ENCODE data around the gene MAZ. TPM values are rescaled to one million over a fixed set of nuclear protein-coding genes. Genes with fewer than 3 reads are reported as not detected.

Gene MAZ
- total and polyA plus RNA-seq, 2 of the 13 experiments (the other 11 are each of a cell fraction or from before 2014, with no cell fraction given), result 203 to 277 TPM

DNA sequence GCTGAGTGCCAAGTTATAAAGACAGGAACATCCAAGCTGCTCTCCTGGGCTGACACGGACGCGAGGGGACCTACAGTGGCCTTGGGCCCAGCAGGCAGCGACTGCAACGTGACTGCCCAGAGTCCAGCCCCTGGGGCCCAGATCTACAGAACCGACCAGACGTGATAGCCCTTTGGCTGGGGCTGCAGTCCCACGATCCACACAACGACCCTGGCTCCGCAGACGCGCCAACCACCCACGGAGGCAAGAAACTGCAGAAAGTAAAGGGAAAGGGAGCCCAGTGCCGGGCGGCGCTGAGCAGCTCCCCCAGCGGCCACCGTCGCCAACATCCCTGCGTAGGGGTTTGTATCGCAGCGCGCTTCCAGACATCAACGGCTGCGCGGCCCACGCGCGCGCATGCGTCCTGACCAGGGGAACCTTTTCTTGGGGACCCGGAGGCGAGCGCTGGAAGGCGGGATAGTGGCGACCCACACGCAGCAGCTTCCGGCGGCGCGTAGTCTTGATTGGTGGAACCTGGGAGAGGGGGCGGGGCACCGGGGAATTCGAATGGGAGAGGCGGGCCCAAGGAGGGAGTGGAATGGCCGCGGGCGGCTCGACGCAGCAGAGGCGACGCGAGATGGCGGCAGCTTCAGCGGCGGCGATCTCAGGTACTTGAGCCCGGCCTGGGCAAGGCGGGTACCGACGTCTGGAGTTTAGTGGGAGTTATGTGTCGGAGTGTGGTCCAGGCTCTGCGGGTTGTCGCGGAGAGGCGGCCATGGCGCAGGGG lies 16.0 kb upstream of the MAZ start, which contains the start of gene KIF22 (continued):
- TF ChIP-seq ZNF558 (CRISPR knock-in tag; IDR thresholded peaks at IDR 0.05; ENCODE audit: borderline replicate concordance) (peak; percentile 81; the same call in 1 of the 2 replicates), MTF2 (CRISPR knock-in tag; IDR thresholded peaks at IDR 0.05; ENCODE audit: borderline replicate concordance) (0 out of 2 replicates have a peak, but pooled peaks have one; percentile 13), KDM6A (CRISPR knock-in tag; IDR thresholded peaks at IDR 0.05; ENCODE audit: low read depth) (no peak), MBNL3 (CRISPR knock-in tag; conservative IDR thresholded peaks at IDR 0.05) (no peak), KLF15 (CRISPR knock-in tag; IDR thresholded peaks at IDR 0.05; ENCODE audit: borderline replicate concordance) (peak; percentile 87; the same call in 1 of the 2 replicates), CHD2 (IDR thresholded peaks at IDR 0.05; ENCODE audit: low read depth, low read length) (peak; percentile 65; the same call in 1 of the 2 replicates), RFX3 (CRISPR knock-in tag; IDR thresholded peaks at IDR 0.05) (0 out of 2 replicates have a peak, but pooled peaks have one; percentile 38), DMAP1 (CRISPR knock-in tag; IDR thresholded peaks at IDR 0.05) (peak; percentile 95), TEAD2 (CRISPR knock-in tag; IDR thresholded peaks at IDR 0.05) (no peak), ZFP62 (CRISPR knock-in tag; IDR thresholded peaks at IDR 0.05) (no peak), AGO2 (optimal IDR thresholded peaks at IDR 0.05; ENCODE audit: low read depth, low read length) (peak; percentile 63), FLYWCH1 (CRISPR knock-in tag; IDR thresholded peaks at IDR 0.05) (0 out of 2 replicates have a peak, but pooled peaks have one; percentile 15), ATF7-NPFF (CRISPR knock-in tag; IDR thresholded peaks at IDR 0.05; ENCODE audit: low read depth) (peak; percentile 91), HOXD1 (CRISPR knock-in tag; IDR thresholded peaks at IDR 0.05) (peak; percentile 64), JUNB (CRISPR knock-in tag; IDR thresholded peaks at IDR 0.05; ENCODE audit: borderline replicate concordance) (0 out of 2 replicates have a peak, but pooled peaks have one; percentile 67), KLF11 (CRISPR knock-in tag; IDR thresholded peaks at IDR 0.05) (no peak; the same call in 1 of the 2 replicates), BRCA1 (CRISPR knock-in tag; IDR thresholded peaks at IDR 0.05) (no peak; the same call in 1 of the 2 replicates), ATM (IDR thresholded peaks at IDR 0.05; ENCODE audit: borderline replicate concordance) (no peak)
- TF ChIP-seq, protein P1, sequence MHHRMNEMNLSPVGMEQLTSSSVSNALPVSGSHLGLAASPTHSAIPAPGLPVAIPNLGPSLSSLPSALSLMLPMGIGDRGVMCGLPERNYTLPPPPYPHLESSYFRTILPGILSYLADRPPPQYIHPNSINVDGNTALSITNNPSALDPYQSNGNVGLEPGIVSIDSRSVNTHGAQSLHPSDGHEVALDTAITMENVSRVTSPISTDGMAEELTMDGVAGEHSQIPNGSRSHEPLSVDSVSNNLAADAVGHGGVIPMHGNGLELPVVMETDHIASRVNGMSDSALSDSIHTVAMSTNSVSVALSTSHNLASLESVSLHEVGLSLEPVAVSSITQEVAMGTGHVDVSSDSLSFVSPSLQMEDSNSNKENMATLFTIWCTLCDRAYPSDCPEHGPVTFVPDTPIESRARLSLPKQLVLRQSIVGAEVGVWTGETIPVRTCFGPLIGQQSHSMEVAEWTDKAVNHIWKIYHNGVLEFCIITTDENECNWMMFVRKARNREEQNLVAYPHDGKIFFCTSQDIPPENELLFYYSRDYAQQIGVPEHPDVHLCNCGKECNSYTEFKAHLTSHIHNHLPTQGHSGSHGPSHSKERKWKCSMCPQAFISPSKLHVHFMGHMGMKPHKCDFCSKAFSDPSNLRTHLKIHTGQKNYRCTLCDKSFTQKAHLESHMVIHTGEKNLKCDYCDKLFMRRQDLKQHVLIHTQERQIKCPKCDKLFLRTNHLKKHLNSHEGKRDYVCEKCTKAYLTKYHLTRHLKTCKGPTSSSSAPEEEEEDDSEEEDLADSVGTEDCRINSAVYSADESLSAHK (CRISPR knock-in tag; IDR thresholded peaks at IDR 0.05; ENCODE audit: borderline replicate concordance), result no peak
- TF ChIP-seq, protein P2, sequence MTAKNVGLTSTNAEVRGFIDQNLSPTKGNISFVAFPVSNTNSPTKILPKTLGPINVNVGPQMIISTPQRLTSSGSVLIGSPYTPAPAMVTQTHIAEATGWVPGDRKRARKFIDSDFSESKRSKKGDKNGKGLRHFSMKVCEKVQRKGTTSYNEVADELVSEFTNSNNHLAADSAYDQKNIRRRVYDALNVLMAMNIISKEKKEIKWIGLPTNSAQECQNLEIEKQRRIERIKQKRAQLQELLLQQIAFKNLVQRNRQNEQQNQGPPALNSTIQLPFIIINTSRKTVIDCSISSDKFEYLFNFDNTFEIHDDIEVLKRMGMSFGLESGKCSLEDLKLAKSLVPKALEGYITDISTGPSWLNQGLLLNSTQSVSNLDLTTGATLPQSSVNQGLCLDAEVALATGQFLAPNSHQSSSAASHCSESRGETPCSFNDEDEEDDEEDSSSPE (CRISPR knock-in tag; IDR thresholded peaks at IDR 0.05), result peak; percentile 99
- TF ChIP-seq, protein P3, sequence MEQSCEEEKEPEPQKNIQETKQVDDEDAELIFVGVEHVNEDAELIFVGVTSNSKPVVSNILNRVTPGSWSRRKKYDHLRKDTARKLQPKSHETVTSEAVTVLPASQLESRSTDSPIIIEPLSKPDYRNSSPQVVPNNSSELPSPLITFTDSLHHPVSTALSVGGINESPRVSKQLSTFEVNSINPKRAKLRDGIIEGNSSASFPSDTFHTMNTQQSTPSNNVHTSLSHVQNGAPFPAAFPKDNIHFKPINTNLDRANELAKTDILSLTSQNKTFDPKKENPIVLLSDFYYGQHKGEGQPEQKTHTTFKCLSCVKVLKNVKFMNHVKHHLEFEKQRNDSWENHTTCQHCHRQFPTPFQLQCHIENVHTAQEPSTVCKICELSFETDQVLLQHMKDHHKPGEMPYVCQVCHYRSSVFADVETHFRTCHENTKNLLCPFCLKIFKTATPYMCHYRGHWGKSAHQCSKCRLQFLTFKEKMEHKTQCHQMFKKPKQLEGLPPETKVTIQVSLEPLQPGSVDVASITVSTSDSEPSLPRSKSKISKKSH (CRISPR knock-in tag; IDR thresholded peaks at IDR 0.05; ENCODE audit: borderline replicate concordance), result peak; percentile 85
- TF ChIP-seq, protein P4, sequence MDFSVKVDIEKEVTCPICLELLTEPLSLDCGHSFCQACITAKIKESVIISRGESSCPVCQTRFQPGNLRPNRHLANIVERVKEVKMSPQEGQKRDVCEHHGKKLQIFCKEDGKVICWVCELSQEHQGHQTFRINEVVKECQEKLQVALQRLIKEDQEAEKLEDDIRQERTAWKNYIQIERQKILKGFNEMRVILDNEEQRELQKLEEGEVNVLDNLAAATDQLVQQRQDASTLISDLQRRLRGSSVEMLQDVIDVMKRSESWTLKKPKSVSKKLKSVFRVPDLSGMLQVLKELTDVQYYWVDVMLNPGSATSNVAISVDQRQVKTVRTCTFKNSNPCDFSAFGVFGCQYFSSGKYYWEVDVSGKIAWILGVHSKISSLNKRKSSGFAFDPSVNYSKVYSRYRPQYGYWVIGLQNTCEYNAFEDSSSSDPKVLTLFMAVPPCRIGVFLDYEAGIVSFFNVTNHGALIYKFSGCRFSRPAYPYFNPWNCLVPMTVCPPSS (IDR thresholded peaks at IDR 0.05), result no peak

Measured in HepG2 (cell line).